BLaER1 (cell line): Measurements from ENCODE around the gene PLXNA4.
"Not testable (repeated sequence)": the region's sequence is repeated elsewhere in the genome, so short reads cannot be mapped to it uniquely, and the experiment has no call there.

ENCODE experiments used
- H3K27ac ChIP-seq: shearing (Covaris generic); formaldehyde crosslinking; 2 replicates; pipeline ENCODE4 v1.8.1; 2022
- H3K27me3 ChIP-seq: shearing (Covaris generic); formaldehyde crosslinking; 2 replicates; pipeline ENCODE4 v1.8.1; 2022
- H3K36me3 ChIP-seq: shearing (Covaris generic); formaldehyde crosslinking; 2 replicates; pipeline ENCODE4 v1.8.1; 2022
- H3K4me1 ChIP-seq: shearing (Covaris generic); formaldehyde crosslinking; 2 replicates; pipeline ENCODE4 v1.8.1; 2022
- H3K4me2 ChIP-seq: shearing (Covaris generic); formaldehyde crosslinking; 2 replicates; pipeline ENCODE4 v1.8.1; 2022
- H3K4me3 ChIP-seq: shearing (Covaris generic); formaldehyde crosslinking; 2 replicates; pipeline ENCODE4 v1.8.1; 2022
- H3K9ac ChIP-seq: shearing (Covaris generic); formaldehyde crosslinking; 2 replicates; pipeline ENCODE4 v1.8.1; 2022
- H3K9me3 ChIP-seq: shearing (Covaris generic); formaldehyde crosslinking; 2 replicates; pipeline ENCODE4 v1.8.1; 2022
- H4K20me1 ChIP-seq: shearing (Covaris generic); formaldehyde crosslinking; 2 replicates; pipeline ENCODE4 v1.8.1; 2022
- Cebpa-rat ChIP-seq: shearing (Covaris generic); IDR thresholded peaks from 2 replicates; pipeline ENCODE4 v1.8.1; 2022

PLXNA4 gene

DNA sequence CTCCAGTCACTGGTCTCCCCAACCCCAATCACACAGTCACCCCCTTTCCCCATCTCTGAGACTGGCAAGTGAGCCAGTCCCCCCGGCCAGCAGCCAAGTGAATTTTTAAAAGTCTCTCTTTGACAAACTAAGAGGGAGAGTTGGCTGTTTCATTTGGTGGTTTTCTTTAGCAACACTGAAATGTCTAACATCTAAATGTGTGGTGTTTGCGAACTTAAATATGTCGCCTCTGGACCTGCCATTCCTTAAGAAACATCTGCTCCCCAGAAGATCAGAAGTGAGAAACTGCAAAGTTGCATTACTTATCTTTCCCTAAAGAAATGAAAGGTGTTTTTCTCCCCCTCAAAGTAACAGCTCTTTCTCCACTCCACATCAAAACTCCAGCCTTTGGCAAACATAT is 34.7 kb upstream of the PLXNA4 start:
- Histone ChIP-seq H3K4me2 (no peak overlapping the region), H3K9ac (no peak overlapping the region), H3K9me3 (no peaks in the 10 kb centered on the region), H3K4me1 (peaks cover 14% of the 10 kb centered on the region), H4K20me1 (no peaks in the 10 kb centered on the region), H3K36me3 (no peaks in the 10 kb centered on the region), H3K4me3 (no peak overlapping the region), H3K27ac (no peak overlapping the region), H3K27me3 (no peaks in the 10 kb centered on the region)
- TF ChIP-seq Cebpa-rat = no peak

GRCh38 chr7:132609906-132610520 is 33.7 kb upstream of the PLXNA4 start:
- Histone ChIP-seq H4K20me1 (no peaks in the 10 kb centered on the region), H3K4me2 (no peak overlapping the region), H3K9me3 (no peaks in the 10 kb centered on the region), H3K4me1 (peaks cover 11% of the 10 kb centered on the region), H3K4me3 (no peak overlapping the region), H3K27ac (no peak overlapping the region), H3K36me3 (no peaks in the 10 kb centered on the region), H3K9ac (no peak overlapping the region), H3K27me3 (no peaks in the 10 kb centered on the region)
- no peak for TF ChIP-seq Cebpa-rat

- no peaks in the 10 kb centered on the region for H3K9me3 ChIP-seq
- no peak overlapping the region for H3K4me3 ChIP-seq
- H3K27ac ChIP-seq = no peak overlapping the region
- no peaks in the 10 kb centered on the region for H4K20me1 ChIP-seq
- no peaks in the 10 kb centered on the region for H3K27me3 ChIP-seq
- H3K36me3 ChIP-seq = no peaks in the 10 kb centered on the region
- H3K4me1 ChIP-seq = peaks cover 3% of the 10 kb centered on the region
- no peak overlapping the region for H3K4me2 ChIP-seq
- TF ChIP-seq Cebpa-rat = no peak
- no peak overlapping the region for H3K9ac ChIP-seq
Observed at GRCh38 chr7:132609222-132609621, 33.0 kb upstream of the PLXNA4 start.

DNA sequence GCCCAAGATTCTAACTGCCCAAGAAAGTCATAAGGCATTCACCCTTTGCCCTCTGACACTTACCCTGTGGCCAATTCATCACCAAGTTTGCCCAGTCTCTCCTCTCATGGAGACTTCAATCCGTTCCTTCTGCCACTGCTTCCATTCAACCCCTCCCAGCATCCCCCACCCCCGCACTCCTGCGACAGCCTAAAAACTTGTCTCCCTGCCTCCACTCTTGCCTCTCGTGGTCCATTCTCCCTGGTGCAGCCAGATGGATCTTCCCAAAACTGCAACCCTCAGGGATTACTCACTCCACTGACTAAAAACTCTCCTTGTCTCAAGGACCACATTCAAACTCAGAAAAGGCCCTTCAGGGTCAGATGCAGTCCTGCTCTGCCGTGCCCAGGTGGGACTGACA is 32.3 kb upstream of the PLXNA4 start:
- Histone ChIP-seq H4K20me1 (no peaks in the 10 kb centered on the region), H3K9ac (no peak overlapping the region), H3K9me3 (no peaks in the 10 kb centered on the region), H3K27me3 (no peaks in the 10 kb centered on the region), H3K4me3 (no peak overlapping the region), H3K27ac (no peak overlapping the region), H3K4me2 (no peak overlapping the region), H3K36me3 (no peaks in the 10 kb centered on the region), H3K4me1 (no peaks in the 10 kb centered on the region)
- no peak for TF ChIP-seq Cebpa-rat

DNA sequence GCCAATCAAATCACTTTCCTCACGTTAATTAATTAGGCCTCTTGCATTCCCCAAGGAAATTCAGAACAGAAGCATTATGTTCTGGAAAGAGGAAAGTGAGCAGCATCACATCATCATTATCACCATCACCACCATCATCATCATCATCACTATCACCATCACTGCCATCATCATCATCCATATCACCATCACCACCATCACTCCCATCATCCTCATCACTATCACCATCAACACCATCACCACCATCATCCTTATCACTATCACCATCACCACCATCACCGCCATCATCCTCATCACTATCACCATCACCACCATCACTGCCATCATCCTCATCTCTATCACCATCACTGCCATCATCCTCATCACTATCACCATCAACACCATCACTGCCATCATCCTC is 31.4 kb upstream of the PLXNA4 start:
- Histone ChIP-seq H4K20me1 (no peaks in the 10 kb centered on the region), H3K27ac (no peak overlapping the region), H3K4me1 (no peaks in the 10 kb centered on the region), H3K36me3 (no peaks in the 10 kb centered on the region), H3K4me2 (no peak overlapping the region), H3K4me3 (no peak overlapping the region), H3K27me3 (no peaks in the 10 kb centered on the region), H3K9me3 (no peaks in the 10 kb centered on the region), H3K9ac (no peak overlapping the region)
- TF ChIP-seq Cebpa-rat = no peak

GRCh38 chr7:132604121-132604520 is 27.9 kb upstream of the PLXNA4 start:
- H3K27me3 ChIP-seq = no peaks in the 10 kb centered on the region

GRCh38 chr7:132603220-132603833 is 27.1 kb upstream of the PLXNA4 start:
- no peak overlapping the region for H3K27ac ChIP-seq

More at GRCh38 chr7:132604121-132604520, 27.9 kb upstream of the PLXNA4 start:
- TF ChIP-seq Cebpa-rat = no peak
- no peaks in the 10 kb centered on the region for H3K4me1 ChIP-seq
- H3K36me3 ChIP-seq = no peaks in the 10 kb centered on the region
- H4K20me1 ChIP-seq = no peaks in the 10 kb centered on the region
- no peak overlapping the region for H3K9ac ChIP-seq
- no peaks in the 10 kb centered on the region for H3K9me3 ChIP-seq
- no peak overlapping the region for H3K4me2 ChIP-seq
- H3K4me3 ChIP-seq = no peak overlapping the region
- H3K27ac ChIP-seq = no peak overlapping the region

GRCh38 chr7:132601783-132602182 is 25.5 kb upstream of the PLXNA4 start:
- TF ChIP-seq Cebpa-rat = no peak
- Histone ChIP-seq H3K4me1 (no peaks in the 10 kb centered on the region), H4K20me1 (no peaks in the 10 kb centered on the region), H3K27me3 (no peaks in the 10 kb centered on the region), H3K4me2 (no peak overlapping the region), H3K4me3 (no peak overlapping the region), H3K27ac (no peak overlapping the region), H3K9me3 (no peaks in the 10 kb centered on the region), H3K36me3 (no peaks in the 10 kb centered on the region), H3K9ac (no peak overlapping the region)

More at GRCh38 chr7:132603220-132603833, 27.1 kb upstream of the PLXNA4 start:
- TF ChIP-seq Cebpa-rat = no peak
- Histone ChIP-seq H3K9ac (no peak overlapping the region), H3K9me3 (no peaks in the 10 kb centered on the region), H3K27me3 (no peaks in the 10 kb centered on the region), H3K4me3 (no peak overlapping the region), H3K4me1 (no peaks in the 10 kb centered on the region), H3K36me3 (no peaks in the 10 kb centered on the region), H3K4me2 (no peak overlapping the region), H4K20me1 (no peaks in the 10 kb centered on the region)

GRCh38 chr7:132596588-132596987 is 20.3 kb upstream of the PLXNA4 start:
- H3K4me1 ChIP-seq = no peaks in the 10 kb centered on the region
- no peaks in the 10 kb centered on the region for H4K20me1 ChIP-seq
- TF ChIP-seq Cebpa-rat = no peak
- no peak overlapping the region for H3K27ac ChIP-seq
- H3K9me3 ChIP-seq = no peaks in the 10 kb centered on the region
- no peak overlapping the region for H3K4me2 ChIP-seq
- H3K9ac ChIP-seq = no peak overlapping the region
- no peaks in the 10 kb centered on the region for H3K36me3 ChIP-seq
- no peaks in the 10 kb centered on the region for H3K27me3 ChIP-seq
- H3K4me3 ChIP-seq = no peak overlapping the region

DNA sequence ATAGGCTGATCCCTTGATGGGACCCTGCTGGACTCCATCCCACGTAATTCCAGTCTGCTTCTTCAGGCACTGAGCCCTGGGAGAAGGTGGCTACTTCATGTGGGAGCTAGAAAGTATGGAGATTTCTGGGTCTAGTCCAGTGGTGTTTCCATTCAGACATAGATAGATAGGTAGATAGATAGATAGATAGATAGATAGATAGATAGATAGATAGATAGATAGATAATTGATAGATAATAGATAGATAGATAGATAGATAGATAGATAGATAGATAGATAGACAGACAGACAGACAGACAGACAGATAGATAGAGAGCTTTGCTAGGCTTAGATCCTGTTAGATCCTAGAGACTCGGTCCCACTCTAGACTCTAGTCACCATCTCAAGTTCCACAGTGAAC is 18.5 kb upstream of the PLXNA4 start:
- not testable (repeated sequence) for H3K36me3 ChIP-seq, H3K9me3 ChIP-seq, H4K20me1 ChIP-seq, H3K4me2 ChIP-seq, H3K27me3 ChIP-seq, H3K4me3 ChIP-seq, H3K27ac ChIP-seq, H3K4me1 ChIP-seq, H3K9ac ChIP-seq

- H3K27ac ChIP-seq = no peak overlapping the region
- H3K27me3 ChIP-seq = no peaks in the 10 kb centered on the region
- no peaks in the 10 kb centered on the region for H4K20me1 ChIP-seq
- H3K9me3 ChIP-seq = no peaks in the 10 kb centered on the region
- H3K36me3 ChIP-seq = no peaks in the 10 kb centered on the region
- H3K4me1 ChIP-seq = no peaks in the 10 kb centered on the region
- H3K4me2 ChIP-seq = no peak overlapping the region
- no peak overlapping the region for H3K4me3 ChIP-seq
- H3K9ac ChIP-seq = no peak overlapping the region
- no peak for TF ChIP-seq Cebpa-rat
Observed at GRCh38 chr7:132592936-132593335, 16.7 kb upstream of the PLXNA4 start.
